WTC11 (cell line): ENCODE results near the gene ADCYAP1.

Experiments
- ATF2 ChIP-seq: sonication (generic); formaldehyde crosslinking; IDR thresholded peaks from 2 replicates; pipeline ENCODE4 v1.8.1; 2022; ENCODE audit warnings: low read depth, missing genetic modification reagents, borderline replicate concordance
- E2F1 ChIP-seq: sonication (generic); formaldehyde crosslinking; IDR thresholded peaks from 2 replicates; pipeline ENCODE4 v1.8.0; 2022; ENCODE audit warnings: mild to moderate bottlenecking, missing genetic modification reagents
- ELF4 ChIP-seq: sonication (generic); formaldehyde crosslinking; IDR thresholded peaks from 2 replicates; pipeline ENCODE4 v1.8.1; 2022; ENCODE audit warnings: low read depth, mild to moderate bottlenecking, moderate library complexity, missing genetic modification reagents
- KAT7 ChIP-seq: sonication (generic); formaldehyde crosslinking; IDR thresholded peaks from 2 replicates; pipeline ENCODE4 v1.8.1; 2023; ENCODE audit warnings: missing genetic modification reagents, mild to moderate bottlenecking, borderline replicate concordance
- TCF7 ChIP-seq: sonication (generic); formaldehyde crosslinking; IDR thresholded peaks from 2 replicates; pipeline ENCODE4 v1.8.0; 2022; ENCODE audit warnings: mild to moderate bottlenecking, low read depth, missing genetic modification reagents, moderate library complexity
- TP53 ChIP-seq: sonication (generic); formaldehyde crosslinking; IDR thresholded peaks from 2 replicates; pipeline ENCODE4 v1.8.1; 2023; ENCODE audit warnings: mild to moderate bottlenecking, missing genetic modification reagents
- ZNF263 ChIP-seq: sonication (generic); formaldehyde crosslinking; IDR thresholded peaks from 2 replicates; pipeline ENCODE4 v1.8.1; 2022; ENCODE audit warnings: low read depth, mild to moderate bottlenecking, moderate library complexity, missing genetic modification reagents
- ZNF396 ChIP-seq: fragments of 250-450 bp; sonication (Bioruptor Pico); IDR thresholded peaks from 2 replicates; pipeline ENCODE4 v1.8.0; 2021; ENCODE audit warnings: mild to moderate bottlenecking, moderate library complexity, borderline replicate concordance
- ZNF423 ChIP-seq: fragments of 250-450 bp; sonication (Bioruptor Pico); IDR thresholded peaks from 2 replicates; pipeline ENCODE4 v2.1.2; 2022; ENCODE audit warnings: mild to moderate bottlenecking, moderate library complexity
- ZNF532 ChIP-seq: fragments of 250-450 bp; sonication (Bioruptor Pico); IDR thresholded peaks from 2 replicates; pipeline ENCODE4 v1.9.0; 2021; ENCODE audit warnings: mild to moderate bottlenecking, borderline replicate concordance
- TF ChIP-seq, protein P1 (sequence below): fragments of 200-600 bp; IDR thresholded peaks from 2 replicates; pipeline ENCODE4 v1.8.0; 2022; ENCODE audit warnings: antibody characterized with exemption
- TF ChIP-seq, protein P2 (sequence below): fragments of 250-450 bp; sonication (Bioruptor Pico); IDR thresholded peaks from 2 replicates; pipeline ENCODE4 v2.1.2; 2022; ENCODE audit warnings: mild to moderate bottlenecking, moderate library complexity
- TF ChIP-seq, protein P3 (sequence below): sonication (generic); formaldehyde crosslinking; IDR thresholded peaks from 2 replicates; pipeline ENCODE4 v1.8.1; 2022; ENCODE audit warnings: missing genetic modification reagents, borderline replicate concordance

- TF ChIP-seq, protein P1, sequence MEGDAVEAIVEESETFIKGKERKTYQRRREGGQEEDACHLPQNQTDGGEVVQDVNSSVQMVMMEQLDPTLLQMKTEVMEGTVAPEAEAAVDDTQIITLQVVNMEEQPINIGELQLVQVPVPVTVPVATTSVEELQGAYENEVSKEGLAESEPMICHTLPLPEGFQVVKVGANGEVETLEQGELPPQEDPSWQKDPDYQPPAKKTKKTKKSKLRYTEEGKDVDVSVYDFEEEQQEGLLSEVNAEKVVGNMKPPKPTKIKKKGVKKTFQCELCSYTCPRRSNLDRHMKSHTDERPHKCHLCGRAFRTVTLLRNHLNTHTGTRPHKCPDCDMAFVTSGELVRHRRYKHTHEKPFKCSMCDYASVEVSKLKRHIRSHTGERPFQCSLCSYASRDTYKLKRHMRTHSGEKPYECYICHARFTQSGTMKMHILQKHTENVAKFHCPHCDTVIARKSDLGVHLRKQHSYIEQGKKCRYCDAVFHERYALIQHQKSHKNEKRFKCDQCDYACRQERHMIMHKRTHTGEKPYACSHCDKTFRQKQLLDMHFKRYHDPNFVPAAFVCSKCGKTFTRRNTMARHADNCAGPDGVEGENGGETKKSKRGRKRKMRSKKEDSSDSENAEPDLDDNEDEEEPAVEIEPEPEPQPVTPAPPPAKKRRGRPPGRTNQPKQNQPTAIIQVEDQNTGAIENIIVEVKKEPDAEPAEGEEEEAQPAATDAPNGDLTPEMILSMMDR: no peak
- no peak for TF ChIP-seq ZNF532 (CRISPR knock-in tag)
- TF ChIP-seq, protein P2, sequence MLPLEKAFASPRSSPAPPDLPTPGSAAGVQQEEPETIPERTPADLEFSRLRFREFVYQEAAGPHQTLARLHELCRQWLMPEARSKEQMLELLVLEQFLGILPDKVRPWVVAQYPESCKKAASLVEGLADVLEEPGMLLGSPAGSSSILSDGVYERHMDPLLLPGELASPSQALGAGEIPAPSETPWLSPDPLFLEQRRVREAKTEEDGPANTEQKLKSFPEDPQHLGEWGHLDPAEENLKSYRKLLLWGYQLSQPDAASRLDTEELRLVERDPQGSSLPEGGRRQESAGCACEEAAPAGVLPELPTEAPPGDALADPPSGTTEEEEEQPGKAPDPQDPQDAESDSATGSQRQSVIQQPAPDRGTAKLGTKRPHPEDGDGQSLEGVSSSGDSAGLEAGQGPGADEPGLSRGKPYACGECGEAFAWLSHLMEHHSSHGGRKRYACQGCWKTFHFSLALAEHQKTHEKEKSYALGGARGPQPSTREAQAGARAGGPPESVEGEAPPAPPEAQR (CRISPR knock-in tag): no peak
- no peak for TF ChIP-seq TP53 (CRISPR knock-in tag)
- no peak for TF ChIP-seq ZNF396
- no peak for TF ChIP-seq ZNF423 (CRISPR knock-in tag)
- no peak for TF ChIP-seq KAT7 (CRISPR knock-in tag)
- no peak for TF ChIP-seq ELF4 (CRISPR knock-in tag)
- TF ChIP-seq E2F1: no peak
- no peak for TF ChIP-seq TCF7
- no peak for TF ChIP-seq ZNF263 (CRISPR knock-in tag)
- TF ChIP-seq, protein P3, sequence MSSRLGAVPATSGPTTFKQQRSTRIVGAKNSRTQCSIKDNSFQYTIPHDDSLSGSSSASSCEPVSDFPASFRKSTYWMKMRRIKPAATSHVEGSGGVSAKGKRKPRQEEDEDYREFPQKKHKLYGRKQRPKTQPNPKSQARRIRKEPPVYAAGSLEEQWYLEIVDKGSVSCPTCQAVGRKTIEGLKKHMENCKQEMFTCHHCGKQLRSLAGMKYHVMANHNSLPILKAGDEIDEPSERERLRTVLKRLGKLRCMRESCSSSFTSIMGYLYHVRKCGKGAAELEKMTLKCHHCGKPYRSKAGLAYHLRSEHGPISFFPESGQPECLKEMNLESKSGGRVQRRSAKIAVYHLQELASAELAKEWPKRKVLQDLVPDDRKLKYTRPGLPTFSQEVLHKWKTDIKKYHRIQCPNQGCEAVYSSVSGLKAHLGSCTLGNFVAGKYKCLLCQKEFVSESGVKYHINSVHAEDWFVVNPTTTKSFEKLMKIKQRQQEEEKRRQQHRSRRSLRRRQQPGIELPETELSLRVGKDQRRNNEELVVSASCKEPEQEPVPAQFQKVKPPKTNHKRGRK (CRISPR knock-in tag): no peak
- TF ChIP-seq ATF2 (CRISPR knock-in tag): no peak
Measured at GRCh38 chr18:886076-886475, 18.6 kb upstream of the ADCYAP1 start.
